Neutrophil (primary cell): Measurements from ENCODE around the gene MYO7A.

Source experiments
- H3K27ac ChIP-seq: fragments of 200-600 bp; sonication (generic); 2 replicates; pipeline ENCODE4 v1.5.1; 2016; ENCODE audit warnings: mild to moderate bottlenecking, moderate library complexity
- H3K27me3 ChIP-seq: fragments of 200-600 bp; sonication (generic); 2 replicates; pipeline ENCODE4 v1.6.0; 2016; ENCODE audit warnings: mild to moderate bottlenecking
- H3K36me3 ChIP-seq: fragments of 200-600 bp; sonication (generic); 2 replicates; pipeline ENCODE4 v1.5.1; 2017
- H3K4me1 ChIP-seq, 2 experiments: fragments of 200-600 bp in 1 of 2; sonication (generic) in 1 of 2; 1 replicate in 1 of 2; 2 replicates in 1 of 2; pipeline versions ENCODE4 v1.5.1 to v1.6.1; 2013 to 2016; ENCODE audit warnings: low read depth in 1 of 2, low read length in 1 of 2, mild to moderate bottlenecking in 1 of 2, moderate library complexity in 1 of 2; ENCODE audit not compliant: control insufficient read depth in 1 of 2, insufficient read depth in 1 of 2
- H3K4me3 ChIP-seq, 2 experiments: fragments of 200-600 bp in 1 of 2; sonication (generic) in 1 of 2; 1 replicate in 1 of 2; 2 replicates in 1 of 2; pipeline ENCODE4 v1.5.1; 2013 to 2016; ENCODE audit warnings: low read depth in 1 of 2, low read length in 1 of 2, mild to moderate bottlenecking in 1 of 2, moderate library complexity in 1 of 2
- H3K9me3 ChIP-seq: fragments of 200-600 bp; sonication (generic); 2 replicates; pipeline ENCODE4 v1.5.1; 2016
- TF ChIP-seq, protein P1 (sequence below): fragments of 200-600 bp; sonication (generic); IDR thresholded peaks from 2 replicates; pipeline ENCODE4 v1.5.1; 2016; ENCODE audit warnings: antibody characterized with exemption

The MYO7A gene

DNA sequence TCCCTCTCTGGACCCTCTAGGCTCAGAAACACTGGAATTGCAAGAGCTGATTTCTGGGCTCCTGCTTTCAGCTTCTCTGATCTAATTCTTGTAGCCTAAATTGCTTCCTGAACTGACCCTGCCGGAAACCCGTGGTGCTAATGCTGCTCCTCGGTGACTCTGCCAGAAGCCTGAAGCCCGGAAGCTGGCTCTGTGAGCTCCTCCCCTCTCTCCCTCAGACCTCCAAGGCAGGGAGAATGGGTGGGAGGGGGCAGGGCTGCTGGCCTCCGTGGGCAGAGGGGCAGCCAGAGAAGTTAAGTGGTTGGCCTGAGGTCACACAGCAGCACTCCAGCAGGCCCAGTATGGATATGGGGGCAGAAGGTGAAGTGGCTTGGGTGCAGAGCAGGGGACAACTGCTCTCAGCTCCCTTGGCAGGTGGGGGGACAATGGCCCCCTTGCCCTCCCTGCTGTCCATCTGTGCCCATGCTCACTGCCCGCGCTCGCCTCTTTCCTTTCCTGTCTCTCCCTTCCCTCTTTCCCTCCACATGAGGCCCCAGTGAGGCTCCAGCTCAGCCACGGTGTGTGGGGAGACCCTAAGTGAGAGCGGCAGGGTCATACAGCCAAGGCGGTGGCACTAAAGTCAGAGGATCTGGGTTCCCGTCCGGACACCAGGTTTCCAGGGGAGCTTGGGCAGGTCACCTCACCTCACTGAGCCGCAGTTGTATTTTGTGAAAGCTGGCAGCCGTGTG, 45.0 kb upstream of the MYO7A start:
- Histone ChIP-seq H3K4me3 (no peak overlapping the region), H3K27ac (no peak overlapping the region)

DNA sequence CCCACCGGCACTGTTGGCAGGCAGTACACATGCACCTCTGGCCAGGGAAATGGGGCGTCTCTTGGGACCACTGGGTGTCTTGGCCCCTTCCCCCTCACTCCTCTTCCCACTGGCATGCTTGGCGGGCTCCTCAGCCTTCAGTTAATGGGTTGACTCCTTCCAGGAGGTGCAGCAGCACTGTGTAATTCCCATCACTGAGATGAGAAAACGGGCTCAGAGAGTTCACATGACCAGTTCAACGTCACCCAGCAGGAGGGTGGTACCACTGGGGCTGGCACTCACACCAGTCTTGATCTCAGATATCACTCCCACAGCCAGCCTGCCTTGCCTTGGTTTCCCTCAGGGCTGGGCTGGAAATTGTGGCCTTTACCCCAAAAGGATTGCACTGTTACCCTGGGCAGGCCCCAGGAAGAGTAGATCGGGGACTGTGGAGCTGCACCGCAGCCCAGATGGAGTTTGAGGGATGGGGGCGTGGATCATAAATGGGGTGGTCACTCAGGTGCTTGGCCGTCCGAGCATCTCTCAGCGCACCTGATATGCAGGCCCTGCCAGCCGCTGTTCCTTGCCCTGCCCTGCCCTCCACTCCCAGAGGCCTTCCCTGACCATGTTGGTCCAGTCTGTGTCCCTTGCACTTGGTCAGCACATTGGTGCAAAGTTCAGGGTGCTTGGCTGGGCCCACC, 44.3 kb upstream of the MYO7A start:
- Histone ChIP-seq H3K36me3 (no peaks in the 10 kb centered on the region), H3K4me1 (no peaks in the 10 kb centered on the region), H3K27ac (no peak overlapping the region), H3K27me3 (no peaks in the 10 kb centered on the region), H3K9me3 (no peaks in the 10 kb centered on the region), H3K4me3 (no peak overlapping the region)
- TF ChIP-seq, protein P1, sequence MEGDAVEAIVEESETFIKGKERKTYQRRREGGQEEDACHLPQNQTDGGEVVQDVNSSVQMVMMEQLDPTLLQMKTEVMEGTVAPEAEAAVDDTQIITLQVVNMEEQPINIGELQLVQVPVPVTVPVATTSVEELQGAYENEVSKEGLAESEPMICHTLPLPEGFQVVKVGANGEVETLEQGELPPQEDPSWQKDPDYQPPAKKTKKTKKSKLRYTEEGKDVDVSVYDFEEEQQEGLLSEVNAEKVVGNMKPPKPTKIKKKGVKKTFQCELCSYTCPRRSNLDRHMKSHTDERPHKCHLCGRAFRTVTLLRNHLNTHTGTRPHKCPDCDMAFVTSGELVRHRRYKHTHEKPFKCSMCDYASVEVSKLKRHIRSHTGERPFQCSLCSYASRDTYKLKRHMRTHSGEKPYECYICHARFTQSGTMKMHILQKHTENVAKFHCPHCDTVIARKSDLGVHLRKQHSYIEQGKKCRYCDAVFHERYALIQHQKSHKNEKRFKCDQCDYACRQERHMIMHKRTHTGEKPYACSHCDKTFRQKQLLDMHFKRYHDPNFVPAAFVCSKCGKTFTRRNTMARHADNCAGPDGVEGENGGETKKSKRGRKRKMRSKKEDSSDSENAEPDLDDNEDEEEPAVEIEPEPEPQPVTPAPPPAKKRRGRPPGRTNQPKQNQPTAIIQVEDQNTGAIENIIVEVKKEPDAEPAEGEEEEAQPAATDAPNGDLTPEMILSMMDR: no peak

More for the DNA sequence above, 45.0 kb upstream of the MYO7A start:
- Histone ChIP-seq H3K36me3 (no peaks in the 10 kb centered on the region), H3K4me1 (no peaks in the 10 kb centered on the region), H3K27me3 (no peaks in the 10 kb centered on the region), H3K9me3 (no peaks in the 10 kb centered on the region)
- TF ChIP-seq, protein P1: no peak

DNA sequence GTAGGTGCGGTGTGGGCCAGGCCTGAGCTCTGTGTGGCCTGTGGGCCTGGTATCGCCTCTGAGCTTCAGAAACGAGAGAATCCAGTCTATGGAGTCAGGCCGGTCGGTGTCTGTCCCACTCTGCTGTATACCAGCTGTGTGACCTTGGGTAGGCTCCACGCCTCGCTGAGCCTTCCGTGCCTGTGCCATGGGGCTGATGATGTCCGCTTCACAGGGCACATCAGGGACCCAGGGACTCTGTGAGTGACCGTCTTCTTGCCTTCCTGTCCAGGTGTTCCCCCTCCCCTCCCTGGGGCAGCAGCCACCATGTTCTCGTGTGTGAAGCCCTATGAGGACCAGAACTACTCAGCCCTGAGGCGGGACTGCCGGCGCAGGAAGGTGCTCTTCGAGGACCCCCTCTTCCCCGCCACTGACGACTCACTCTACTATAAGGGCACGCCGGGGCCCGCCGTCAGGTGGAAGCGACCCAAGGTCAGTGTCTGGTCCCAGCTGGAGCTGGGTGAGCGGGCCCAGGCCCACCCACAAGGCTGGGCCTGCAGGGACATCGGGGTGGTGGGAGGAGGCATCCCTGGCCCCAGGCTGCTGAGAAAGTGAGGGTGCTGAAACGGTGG, 43.4 kb upstream of the MYO7A start:
- TF ChIP-seq, protein P1: no peak
- H3K27me3 ChIP-seq: no peaks in the 10 kb centered on the region
- no peak overlapping the region for H3K4me3 ChIP-seq
- H3K36me3 ChIP-seq: no peaks in the 10 kb centered on the region
- H3K9me3 ChIP-seq: no peaks in the 10 kb centered on the region
- no peak overlapping the region for H3K27ac ChIP-seq
- H3K4me1 ChIP-seq: no peaks in the 10 kb centered on the region

DNA sequence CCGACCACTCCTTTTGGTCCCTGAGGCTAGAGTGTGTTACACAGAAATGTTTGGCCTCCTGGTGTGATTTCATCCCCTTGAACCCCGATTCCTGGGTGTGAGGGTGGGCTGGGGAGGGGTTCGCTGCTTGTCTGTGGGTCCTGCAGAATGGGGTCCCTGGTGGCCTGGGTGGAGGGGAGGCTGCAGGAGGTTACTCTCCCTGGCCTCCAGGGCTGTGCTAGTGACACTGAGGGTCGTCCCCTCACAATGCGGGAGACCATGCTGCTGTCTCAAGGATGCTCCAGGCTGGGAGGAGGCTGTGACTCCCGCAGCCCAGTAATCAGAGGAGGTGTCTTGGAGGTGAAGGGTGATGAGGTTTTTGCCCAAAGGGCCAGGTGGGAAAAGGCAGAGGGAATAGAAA, 42.4 kb upstream of the MYO7A start:
- H3K36me3 ChIP-seq: no peaks in the 10 kb centered on the region
- TF ChIP-seq, protein P1: no peak
- no peaks in the 10 kb centered on the region for H3K4me1 ChIP-seq
- no peaks in the 10 kb centered on the region for H3K9me3 ChIP-seq
- H3K4me3 ChIP-seq: no peak overlapping the region
- H3K27me3 ChIP-seq: peaks cover 5% of the 10 kb centered on the region
- H3K27ac ChIP-seq: no peak overlapping the region

DNA sequence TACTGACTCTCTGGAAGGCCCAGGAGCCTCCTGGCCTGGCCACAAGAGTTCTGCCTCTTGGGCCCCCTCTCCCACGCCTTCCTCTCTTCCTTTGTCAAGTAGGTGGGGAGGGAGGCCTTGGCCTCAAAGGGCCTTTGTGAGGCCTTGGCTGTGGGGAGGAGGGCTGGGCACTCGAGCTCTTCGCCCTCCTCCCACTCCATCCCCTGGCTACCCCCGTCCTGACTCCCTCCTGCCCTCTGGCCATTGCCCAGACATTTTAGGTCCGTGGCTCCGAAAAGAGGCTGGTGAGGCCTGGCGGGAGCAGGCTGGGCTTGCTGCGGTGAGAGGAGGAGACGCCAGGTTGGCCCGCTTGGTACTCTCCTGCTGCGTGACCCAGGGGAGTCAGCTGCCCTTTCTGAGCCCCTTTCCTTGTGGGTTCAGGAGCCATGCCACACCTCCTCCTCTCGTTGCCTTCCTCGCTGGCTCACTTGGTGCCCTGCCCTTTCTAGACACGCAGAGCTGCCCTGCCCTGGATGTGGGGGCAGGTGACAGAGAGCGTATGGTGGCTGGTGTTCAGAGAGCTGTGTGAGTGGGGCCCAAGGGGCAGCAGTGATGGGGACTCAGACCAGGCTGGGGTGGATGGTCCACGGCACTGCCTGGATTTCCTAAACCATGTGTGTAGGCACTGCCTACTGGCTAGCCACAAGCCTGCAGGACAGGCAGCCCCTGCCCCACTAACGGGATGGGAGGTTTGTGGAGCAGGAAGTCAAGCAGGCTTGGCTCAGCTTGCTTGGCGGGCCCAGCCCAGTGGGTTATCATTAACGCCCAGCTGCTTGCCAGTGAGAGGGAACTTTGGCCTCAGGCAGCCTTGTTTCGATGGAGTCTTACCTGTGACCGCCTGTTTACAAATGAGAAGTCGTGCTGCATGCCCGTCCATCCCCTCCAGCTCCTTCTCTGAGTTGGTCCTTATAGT, 41.2 kb upstream of the MYO7A start:
- TF ChIP-seq, protein P1: no peak
- H3K27me3 ChIP-seq: peaks cover 11% of the 10 kb centered on the region
- H3K4me1 ChIP-seq: no peaks in the 10 kb centered on the region
- no peak overlapping the region for H3K27ac ChIP-seq
- no peaks in the 10 kb centered on the region for H3K9me3 ChIP-seq
- H3K4me3 ChIP-seq: no peak overlapping the region
- H3K36me3 ChIP-seq: no peaks in the 10 kb centered on the region
